ENCODE results near the gene CAND2. TPM values are rescaled to one million over a fixed set of nuclear protein-coding genes. Genes with fewer than 3 reads are reported as not detected.
"Not testable (repeated sequence)": the region's sequence is repeated elsewhere in the genome, so short reads cannot be mapped to it uniquely, and the experiment has no call there.

Gene CAND2
- total RNA-seq, 4 donors from 2014 or later: 0.63 to 4.2 (median 2.8) TPM

- no peak overlapping the region for H3K4me3 ChIP-seq (ENCODE audit: low read depth, poor library complexity, severe bottlenecking)
- WGBS, 2 donors: 83 to 86% methylated on average over 6 of the region's 6 CpGs
- intact Hi-C loops (cut with DNase I; ENCODE audit: low total_unique reads): no loop called here
- no peak for DNase-seq (ENCODE audit: low spot score in 2 of 2)
- TF ChIP-seq POLR2A (IDR thresholded peaks at IDR 0.05) (no peak), CTCF (IDR thresholded peaks at IDR 0.05) (no peak)
Measured at GRCh38 chr3:12835052-12835665, 38.7 kb downstream of the CAND2 start.

- no peak for DNase-seq (ENCODE audit: low spot score in 2 of 2)
- no peak overlapping the region for H3K4me3 ChIP-seq (ENCODE audit: low read depth, poor library complexity, severe bottlenecking)
- TF ChIP-seq POLR2A (IDR thresholded peaks at IDR 0.05) (no peak), CTCF (IDR thresholded peaks at IDR 0.05) (no peak)
- 65 to 74% methylated on average over 6 of the region's 6 CpGs for WGBS, 2 donors
- intact Hi-C loops (cut with DNase I; ENCODE audit: low total_unique reads): no loop called here
Measured at GRCh38 chr3:12837295-12837986, 41.0 kb downstream of the CAND2 start.

- intact Hi-C loops (cut with DNase I; ENCODE audit: low total_unique reads): no loop called here
- TF ChIP-seq CTCF (IDR thresholded peaks at IDR 0.05) (no peak), POLR2A (IDR thresholded peaks at IDR 0.05) (no peak)
- H3K4me3 ChIP-seq (ENCODE audit: low read depth, poor library complexity, severe bottlenecking): no peak overlapping the region
- DNase-seq (ENCODE audit: low spot score in 2 of 2): no peak
- WGBS, 2 donors: 67 to 71% methylated on average over 13 of the region's 13 CpGs
Measured at GRCh38 chr3:12838179-12838965, 41.9 kb downstream of the CAND2 start.

- WGBS, 2 donors: 68 to 77% methylated on average over 11 of the region's 11 CpGs
- TF ChIP-seq POLR2A (IDR thresholded peaks at IDR 0.05) (no peak), CTCF (IDR thresholded peaks at IDR 0.05) (no peak)
- intact Hi-C loops (cut with DNase I; ENCODE audit: low total_unique reads): no loop called here
- H3K4me3 ChIP-seq (ENCODE audit: low read depth, poor library complexity, severe bottlenecking): no peak overlapping the region
- no peak for DNase-seq (ENCODE audit: low spot score in 2 of 2)
Measured at GRCh38 chr3:12839156-12839946, 42.9 kb downstream of the CAND2 start.

- DNase-seq (ENCODE audit: low spot score in 2 of 2); intact Hi-C loops (cut with DNase I; ENCODE audit: low total_unique reads): not testable (repeated sequence)
Measured at GRCh38 chr3:12840148-12840547, 43.7 kb downstream of the CAND2 start.

More at GRCh38 chr3:12840148-12840547, 43.7 kb downstream of the CAND2 start:
- 42 to 46% methylated on average over 10 of the region's 10 CpGs for WGBS, 2 donors
- H3K4me3 ChIP-seq (ENCODE audit: low read depth, poor library complexity, severe bottlenecking): peak overlapping the region; percentile 91
